Chondrocyte (in vitro differentiated cells): Measurements from ENCODE around the gene MAGEA9. TPM values are rescaled to one million over a fixed set of nuclear protein-coding genes. Genes with fewer than 3 reads are reported as not detected.
"Not testable (repeated sequence)": the region's sequence is repeated elsewhere in the genome, so short reads cannot be mapped to it uniquely, and the experiment has no call there.

Source experiments
- DNase-seq: peaks from one replicate; pipeline ENCODE4 v3.0.0; 2021; ENCODE audit warnings: mixed read lengths, low spot score
- H3K27ac Mint-ChIP-seq: one replicate; pipeline ENCODE4 v1.8.0; 2021; ENCODE audit warnings: mild to moderate bottlenecking, moderate library complexity, mixed read lengths; ENCODE audit not compliant: unreplicated experiment
- H3K27me3 Mint-ChIP-seq: 2 replicates; pipeline ENCODE4 v1.8.0; 2021; ENCODE audit warnings: low read depth, mixed read lengths
- H3K36me3 Mint-ChIP-seq: 2 replicates; pipeline ENCODE4 v1.8.0; 2021; ENCODE audit warnings: low read depth, mixed read lengths
- H3K4me1 Mint-ChIP-seq: 2 replicates; pipeline ENCODE4 v1.8.0; 2021; ENCODE audit warnings: low read depth, mild to moderate bottlenecking, mixed read lengths
- H3K4me3 Mint-ChIP-seq: one replicate; pipeline ENCODE4 v1.8.0; 2021; ENCODE audit warnings: mild to moderate bottlenecking, moderate library complexity, mixed read lengths; ENCODE audit not compliant: unreplicated experiment
- H3K9me3 Mint-ChIP-seq: 2 replicates; pipeline ENCODE4 v1.8.0; 2021; ENCODE audit warnings: low read depth, mixed read lengths
- long read RNA-seq: library from polyadenylated mRNA; stranded (forward); transcript quantifications from one replicate; pipeline ENCODE4 v2.0.0, GENCODE V29; 2021
- total RNA-seq: library from RNA; stranded (reverse); gene quantifications from 3 replicates; pipeline ENCODE4 v1.2.1, GENCODE V29; 2021
- TF ChIP-seq, protein P1 (sequence below): fragments of 200-600 bp; sonication (generic); IDR thresholded peaks from 2 replicates; pipeline ENCODE4 v1.5.0; 2021; ENCODE audit warnings: antibody characterized with exemption, mild to moderate bottlenecking, moderate library complexity

The MAGEA9 gene
- not detected in 3 replicates for total RNA-seq
- long read RNA-seq, partial matches to known transcripts = 0 of 1 reads
- long read RNA-seq, other reads (novel, unspliced or antisense) = 1 of 1 reads

- H3K4me3 Mint-ChIP-seq, H3K36me3 Mint-ChIP-seq, H3K9me3 Mint-ChIP-seq, H3K27me3 Mint-ChIP-seq, H3K4me1 Mint-ChIP-seq, DNase-seq, H3K27ac Mint-ChIP-seq: not testable (repeated sequence)
These were observed at the start of gene MAGEA9 for GRCh38 chrX:149781727-149782126. TSS of gene MAGEA9 (plus strand) at chrX:149781930. CDS start at chrX:149786211, 4,281 bp downstream.

DNA sequence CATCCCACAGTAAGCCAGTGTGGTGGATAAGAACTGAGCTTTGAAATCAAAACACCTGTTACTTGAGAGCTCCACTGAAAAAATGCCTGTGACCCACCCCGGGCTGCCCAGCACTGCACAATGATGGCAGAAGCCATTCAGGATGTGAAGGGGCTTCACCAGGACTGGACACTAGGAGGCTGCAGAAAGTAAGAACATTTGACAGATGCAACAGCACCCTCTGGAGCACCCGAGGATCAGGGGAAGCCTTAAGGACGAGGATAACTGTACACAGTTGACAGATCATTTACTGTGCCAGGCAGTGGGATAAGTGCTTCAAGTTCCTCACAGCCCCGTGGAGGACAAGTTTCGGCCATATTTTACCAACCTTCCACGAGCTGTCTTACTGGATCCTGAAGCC lies 39.5 kb upstream of the MAGEA9 start:
- H3K4me3 Mint-ChIP-seq, H3K27ac Mint-ChIP-seq, DNase-seq, H3K9me3 Mint-ChIP-seq, H3K4me1 Mint-ChIP-seq, H3K27me3 Mint-ChIP-seq, H3K36me3 Mint-ChIP-seq: not testable (repeated sequence)

DNA sequence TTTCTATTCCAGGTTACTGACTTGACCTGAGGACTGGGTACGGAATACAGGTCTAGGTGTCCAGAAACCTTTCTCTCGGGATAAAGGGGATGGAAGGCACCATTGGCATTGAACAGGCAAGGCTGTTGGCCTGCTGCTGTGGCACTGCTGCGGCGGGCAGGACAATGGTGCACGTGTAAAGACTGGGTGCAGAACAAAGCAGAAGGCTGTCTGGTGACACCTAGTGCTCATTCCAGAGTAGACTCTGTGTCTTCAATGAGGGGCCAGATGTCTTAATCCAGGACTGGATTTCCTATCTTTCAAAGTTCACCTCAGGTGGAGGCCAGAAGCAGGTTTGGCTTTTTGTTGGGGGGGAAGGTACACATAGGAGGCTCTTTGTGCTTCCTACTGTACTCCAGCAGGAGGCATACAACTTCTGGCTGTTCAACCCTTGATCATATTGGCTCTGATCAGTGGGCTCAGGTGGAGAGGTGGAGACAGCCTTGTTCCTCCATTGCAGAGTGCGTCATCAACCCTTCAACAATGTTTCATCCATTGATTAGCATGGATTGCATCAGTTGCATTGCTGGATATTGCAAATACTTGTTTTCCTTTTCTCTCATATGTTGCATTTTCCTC lies 35.2 kb upstream of the MAGEA9 start:
- H3K9me3 Mint-ChIP-seq, H3K27ac Mint-ChIP-seq, H3K27me3 Mint-ChIP-seq, H3K4me1 Mint-ChIP-seq, DNase-seq, H3K36me3 Mint-ChIP-seq, H3K4me3 Mint-ChIP-seq: not testable (repeated sequence)

- H3K4me1 Mint-ChIP-seq = no peaks in the 10 kb centered on the region
- H3K9me3 Mint-ChIP-seq = peaks cover 4% of the 10 kb centered on the region
These were observed 24.3 kb upstream of the MAGEA9 start for GRCh38 chrX:149757206-149758067.

GRCh38 chrX:149758068-149758714 lies 23.5 kb upstream of the MAGEA9 start:
- Mint-ChIP-seq H3K4me3 (no peak overlapping the region), H3K9me3 (peaks cover 2% of the 10 kb centered on the region), H3K27ac (no peak overlapping the region), H3K4me1 (no peaks in the 10 kb centered on the region), H3K27me3 (peaks cover 2% of the 10 kb centered on the region), H3K36me3 (no peaks in the 10 kb centered on the region)
- TF ChIP-seq, protein P1, sequence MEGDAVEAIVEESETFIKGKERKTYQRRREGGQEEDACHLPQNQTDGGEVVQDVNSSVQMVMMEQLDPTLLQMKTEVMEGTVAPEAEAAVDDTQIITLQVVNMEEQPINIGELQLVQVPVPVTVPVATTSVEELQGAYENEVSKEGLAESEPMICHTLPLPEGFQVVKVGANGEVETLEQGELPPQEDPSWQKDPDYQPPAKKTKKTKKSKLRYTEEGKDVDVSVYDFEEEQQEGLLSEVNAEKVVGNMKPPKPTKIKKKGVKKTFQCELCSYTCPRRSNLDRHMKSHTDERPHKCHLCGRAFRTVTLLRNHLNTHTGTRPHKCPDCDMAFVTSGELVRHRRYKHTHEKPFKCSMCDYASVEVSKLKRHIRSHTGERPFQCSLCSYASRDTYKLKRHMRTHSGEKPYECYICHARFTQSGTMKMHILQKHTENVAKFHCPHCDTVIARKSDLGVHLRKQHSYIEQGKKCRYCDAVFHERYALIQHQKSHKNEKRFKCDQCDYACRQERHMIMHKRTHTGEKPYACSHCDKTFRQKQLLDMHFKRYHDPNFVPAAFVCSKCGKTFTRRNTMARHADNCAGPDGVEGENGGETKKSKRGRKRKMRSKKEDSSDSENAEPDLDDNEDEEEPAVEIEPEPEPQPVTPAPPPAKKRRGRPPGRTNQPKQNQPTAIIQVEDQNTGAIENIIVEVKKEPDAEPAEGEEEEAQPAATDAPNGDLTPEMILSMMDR = no peak
- peak; percentile 69 for DNase-seq

More at GRCh38 chrX:149757206-149758067, 24.3 kb upstream of the MAGEA9 start:
- Mint-ChIP-seq H3K36me3 (no peaks in the 10 kb centered on the region), H3K27me3 (peaks cover 2% of the 10 kb centered on the region), H3K27ac (no peak overlapping the region), H3K4me3 (no peak overlapping the region)
- DNase-seq = peak; percentile 44
- TF ChIP-seq, protein P1 = no peak

- peak; percentile 90 for DNase-seq
- not testable (repeated sequence) for H3K4me1 Mint-ChIP-seq, H3K27ac Mint-ChIP-seq, H3K27me3 Mint-ChIP-seq, H3K4me3 Mint-ChIP-seq, H3K36me3 Mint-ChIP-seq, H3K9me3 Mint-ChIP-seq
These were observed 23.0 kb upstream of the MAGEA9 start for GRCh38 chrX:149758715-149759078.

- TF ChIP-seq, protein P1 = no peak
- peaks cover 2% of the 10 kb centered on the region for H3K9me3 Mint-ChIP-seq
- H3K4me3 Mint-ChIP-seq = no peak overlapping the region
- DNase-seq = no peak
- no peak overlapping the region for H3K27ac Mint-ChIP-seq
- H3K36me3 Mint-ChIP-seq = no peaks in the 10 kb centered on the region
- H3K27me3 Mint-ChIP-seq = peaks cover 2% of the 10 kb centered on the region
- no peaks in the 10 kb centered on the region for H3K4me1 Mint-ChIP-seq
These were observed 21.9 kb upstream of the MAGEA9 start for GRCh38 chrX:149759824-149760223.
